Hepatocyte (in vitro differentiated cells): ENCODE measurements around the gene RNF208.

ENCODE experiments used
- EZH2 ChIP-seq: fragments of 200-600 bp; sonication (generic); IDR thresholded peaks from 2 replicates; pipeline ENCODE4 v1.6.1; 2016; ENCODE audit warnings: antibody characterized with exemption, mild to moderate bottlenecking, borderline replicate concordance
- TF ChIP-seq, protein P1 (sequence below): fragments of 200-600 bp; sonication (generic); IDR thresholded peaks from 2 replicates; pipeline ENCODE4 v1.5.1; 2016; ENCODE audit warnings: antibody characterized with exemption, mild to moderate bottlenecking; ENCODE audit not compliant: poor library complexity

DNA sequence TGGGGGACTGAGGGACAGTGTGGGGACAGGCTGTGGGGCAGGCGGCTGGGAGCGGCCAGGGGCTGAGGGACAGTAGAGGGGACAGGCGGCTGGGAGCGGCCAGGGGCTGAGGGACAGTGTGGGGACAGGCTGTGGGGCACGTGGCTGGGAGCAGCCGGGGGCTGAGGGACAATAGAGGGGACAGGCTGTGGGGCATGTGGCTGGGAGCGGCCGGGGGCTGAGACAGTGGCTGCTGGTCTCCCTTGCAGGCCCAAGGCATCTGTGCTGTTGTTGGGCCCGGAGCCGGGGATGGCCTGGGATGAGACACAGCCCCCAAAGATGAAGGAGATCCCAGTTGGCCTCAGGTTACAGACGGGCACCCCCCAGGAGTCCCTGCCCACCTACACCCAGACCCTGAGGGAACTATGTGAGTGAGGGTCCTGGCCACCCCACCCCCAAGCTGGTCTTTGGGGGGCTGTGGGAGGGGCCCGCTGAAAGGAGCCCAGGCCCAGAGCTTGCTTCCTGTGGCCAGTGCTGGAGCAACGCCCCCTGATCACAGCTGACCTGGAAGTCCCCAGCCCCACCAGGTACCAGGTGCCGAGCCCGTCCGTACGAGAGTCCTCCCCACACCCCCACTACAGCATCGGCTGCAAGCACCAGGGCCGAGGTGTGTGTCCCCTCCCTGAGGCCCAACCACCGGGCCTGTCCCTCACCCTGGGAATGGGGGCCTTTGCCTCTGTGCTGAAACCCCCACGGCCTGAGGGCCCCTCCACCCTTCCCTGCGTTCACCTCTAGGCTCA lies 29.6 kb upstream of the RNF208 start:
- TF ChIP-seq, protein P1, sequence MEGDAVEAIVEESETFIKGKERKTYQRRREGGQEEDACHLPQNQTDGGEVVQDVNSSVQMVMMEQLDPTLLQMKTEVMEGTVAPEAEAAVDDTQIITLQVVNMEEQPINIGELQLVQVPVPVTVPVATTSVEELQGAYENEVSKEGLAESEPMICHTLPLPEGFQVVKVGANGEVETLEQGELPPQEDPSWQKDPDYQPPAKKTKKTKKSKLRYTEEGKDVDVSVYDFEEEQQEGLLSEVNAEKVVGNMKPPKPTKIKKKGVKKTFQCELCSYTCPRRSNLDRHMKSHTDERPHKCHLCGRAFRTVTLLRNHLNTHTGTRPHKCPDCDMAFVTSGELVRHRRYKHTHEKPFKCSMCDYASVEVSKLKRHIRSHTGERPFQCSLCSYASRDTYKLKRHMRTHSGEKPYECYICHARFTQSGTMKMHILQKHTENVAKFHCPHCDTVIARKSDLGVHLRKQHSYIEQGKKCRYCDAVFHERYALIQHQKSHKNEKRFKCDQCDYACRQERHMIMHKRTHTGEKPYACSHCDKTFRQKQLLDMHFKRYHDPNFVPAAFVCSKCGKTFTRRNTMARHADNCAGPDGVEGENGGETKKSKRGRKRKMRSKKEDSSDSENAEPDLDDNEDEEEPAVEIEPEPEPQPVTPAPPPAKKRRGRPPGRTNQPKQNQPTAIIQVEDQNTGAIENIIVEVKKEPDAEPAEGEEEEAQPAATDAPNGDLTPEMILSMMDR, result no peak
- TF ChIP-seq EZH2, result no peak
